GM18499 (cell line): ENCODE data around the gene NPTN.
"Not testable (repeated sequence)": the region's sequence is repeated elsewhere in the genome, so short reads cannot be mapped to it uniquely, and the experiment has no call there.

ENCODE experiments used
- ATAC-seq: cut with Tn5 transposase; IDR thresholded peaks from one replicate; pipeline ENCODE4 v1.9.1; 2021; ENCODE audit warnings: moderate number of reproducible peaks; ENCODE audit not compliant: insufficient read depth, unreplicated experiment

Gene NPTN

DNA sequence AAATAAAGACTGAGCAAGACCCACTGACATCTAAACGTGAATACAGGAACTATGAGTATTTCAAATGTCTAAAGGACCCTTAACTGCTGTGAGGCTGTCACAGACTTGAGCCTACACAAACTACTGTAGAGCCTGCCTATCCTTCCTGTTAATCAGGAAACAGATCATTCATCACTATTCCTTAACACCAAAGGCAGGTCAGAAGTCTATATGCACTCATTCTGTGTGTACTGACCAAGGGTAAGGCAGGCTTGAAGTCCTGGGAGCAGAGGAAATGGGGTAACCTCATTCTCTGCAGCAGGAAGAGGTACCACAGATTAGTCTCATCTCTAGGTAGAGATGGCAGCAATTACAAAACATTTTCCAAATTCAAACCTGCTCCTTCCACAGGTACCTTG, 30.7 kb downstream of the NPTN start:
- ATAC-seq: no peak

DNA sequence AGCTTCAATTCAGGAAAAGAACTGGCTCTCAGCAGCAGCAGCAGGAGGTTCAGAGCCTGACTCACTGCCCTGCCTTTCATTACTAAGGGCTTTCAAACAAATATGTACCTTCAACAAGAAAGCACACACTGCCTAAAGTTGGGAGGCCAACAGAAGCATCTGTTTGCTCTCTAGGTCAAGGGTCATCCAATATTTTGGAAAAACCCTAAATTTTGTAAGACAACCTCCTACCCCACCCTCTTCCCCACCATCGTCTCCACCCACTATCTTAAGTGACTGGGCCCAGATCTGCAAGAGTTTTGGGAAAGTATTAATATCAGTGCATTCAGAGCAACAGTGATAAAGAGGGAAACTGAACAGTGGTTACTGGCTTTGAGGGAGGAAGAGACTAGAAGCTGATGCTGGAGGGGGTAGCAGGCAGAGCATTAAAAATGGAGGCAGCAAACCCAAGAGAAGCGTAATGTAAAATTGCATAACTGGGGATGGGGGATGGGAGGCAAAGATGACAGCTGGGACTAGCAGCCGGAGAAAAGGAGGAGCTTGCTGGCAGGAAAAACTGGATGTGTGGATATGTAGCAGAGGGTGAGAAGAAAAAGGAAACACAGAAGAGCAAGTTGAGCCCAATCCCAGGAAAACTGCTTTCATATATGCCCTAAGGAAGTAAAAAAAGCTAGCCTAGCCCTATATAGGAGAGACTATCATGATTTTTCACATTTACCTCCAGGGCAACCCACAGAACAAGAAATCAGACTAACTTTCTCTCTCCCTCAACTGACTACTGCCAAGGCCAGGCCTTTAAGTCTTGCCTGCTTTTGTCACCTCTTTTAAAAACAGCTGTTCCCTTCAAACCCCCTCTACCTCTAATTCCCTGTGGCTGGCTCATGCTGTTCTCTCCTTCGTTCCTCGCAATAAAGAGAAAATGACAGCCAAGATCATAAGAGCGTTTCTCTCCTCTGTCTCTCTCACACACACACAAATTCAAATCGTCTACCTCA, 31.4 kb downstream of the NPTN start:
- no peak for ATAC-seq

DNA sequence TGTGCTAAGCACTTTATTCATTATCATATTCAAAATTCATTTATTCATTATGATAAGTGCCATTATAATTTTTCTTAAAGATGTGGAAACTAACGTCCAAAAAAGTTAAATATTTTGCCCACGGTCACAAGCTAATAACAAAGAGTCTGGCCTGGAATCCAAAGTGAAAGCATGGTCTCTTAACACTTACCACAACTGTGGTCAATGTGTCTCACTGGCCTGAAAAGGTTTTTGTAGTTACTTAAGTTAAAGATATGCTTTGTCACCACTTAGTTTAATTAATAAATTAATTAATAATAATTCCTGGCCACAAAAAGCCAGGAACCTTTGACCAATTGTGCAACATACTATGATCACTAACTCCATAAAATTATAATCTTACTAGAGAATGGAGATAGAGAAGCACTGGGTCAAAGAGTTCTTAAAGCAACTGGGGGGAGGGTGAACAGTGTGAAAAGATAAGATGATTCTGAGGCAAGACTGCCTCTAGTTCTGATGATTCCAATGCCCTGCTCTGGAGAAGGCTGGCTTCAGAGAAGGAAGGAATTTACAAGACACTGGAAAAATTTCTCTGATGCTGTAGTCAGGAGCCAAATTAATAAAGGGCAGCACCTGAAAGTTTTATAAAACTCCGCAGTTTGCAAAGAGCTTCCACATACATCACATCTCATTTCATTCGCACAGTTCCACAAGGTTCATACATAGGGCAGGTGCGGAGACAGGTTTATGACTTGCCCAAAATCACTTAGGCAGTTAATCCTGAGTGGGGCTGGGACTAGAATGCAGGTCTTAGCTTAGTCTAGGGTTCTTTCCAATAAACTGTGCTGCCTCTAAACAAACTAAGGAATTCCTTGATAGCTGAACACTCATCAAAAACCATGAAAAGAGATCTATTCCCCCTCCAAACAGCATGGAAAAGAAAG, 32.5 kb downstream of the NPTN start:
- no peak for ATAC-seq

DNA sequence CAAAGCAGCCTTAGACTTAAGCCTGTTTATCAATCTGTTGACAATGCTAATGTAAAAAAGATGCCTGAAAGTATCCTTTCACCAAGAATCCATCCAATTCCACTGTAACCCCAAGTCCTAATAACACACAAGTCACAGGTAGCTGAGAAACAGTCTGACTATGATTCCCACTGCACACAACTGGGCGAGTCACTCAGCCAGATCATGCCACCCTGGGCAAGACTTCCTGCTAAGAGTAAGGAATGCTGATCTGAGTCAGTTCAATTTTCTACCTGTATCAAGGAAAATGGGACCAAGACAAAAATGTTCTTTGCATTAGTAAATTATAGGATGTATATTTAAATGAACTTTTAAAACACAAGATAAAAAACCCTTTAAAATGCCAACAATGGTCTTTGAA, 33.3 kb downstream of the NPTN start:
- ATAC-seq: no peak

DNA sequence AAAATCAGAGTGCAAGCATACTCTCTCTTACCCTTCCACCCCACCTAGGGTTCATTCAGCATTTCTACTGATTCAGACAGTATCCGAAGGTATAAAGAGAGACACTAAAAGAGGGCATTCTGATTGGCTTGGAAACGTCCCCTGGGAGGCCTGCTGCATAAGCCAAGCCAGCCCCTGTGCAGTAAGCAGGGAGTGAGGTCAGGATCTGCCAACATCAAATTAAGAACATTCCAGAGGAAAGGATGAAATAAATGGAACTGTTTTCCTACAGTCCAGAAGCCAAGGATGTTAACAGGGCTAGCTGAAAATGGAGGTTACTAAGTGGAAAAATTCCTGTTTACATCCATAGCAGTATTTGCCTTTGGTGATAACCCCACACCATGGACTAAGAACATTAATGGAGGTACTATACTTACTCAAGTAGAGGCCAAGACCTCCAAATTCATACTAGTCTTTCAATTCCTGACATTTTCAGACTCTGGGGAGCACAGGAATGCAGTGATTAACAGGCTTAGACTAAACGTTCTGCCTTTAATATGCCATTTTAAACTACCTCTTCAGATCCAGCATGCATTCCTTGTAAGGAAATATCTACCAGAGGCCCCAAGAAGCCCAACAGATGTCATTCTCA, 34.5 kb downstream of the NPTN start:
- no peak for ATAC-seq

DNA sequence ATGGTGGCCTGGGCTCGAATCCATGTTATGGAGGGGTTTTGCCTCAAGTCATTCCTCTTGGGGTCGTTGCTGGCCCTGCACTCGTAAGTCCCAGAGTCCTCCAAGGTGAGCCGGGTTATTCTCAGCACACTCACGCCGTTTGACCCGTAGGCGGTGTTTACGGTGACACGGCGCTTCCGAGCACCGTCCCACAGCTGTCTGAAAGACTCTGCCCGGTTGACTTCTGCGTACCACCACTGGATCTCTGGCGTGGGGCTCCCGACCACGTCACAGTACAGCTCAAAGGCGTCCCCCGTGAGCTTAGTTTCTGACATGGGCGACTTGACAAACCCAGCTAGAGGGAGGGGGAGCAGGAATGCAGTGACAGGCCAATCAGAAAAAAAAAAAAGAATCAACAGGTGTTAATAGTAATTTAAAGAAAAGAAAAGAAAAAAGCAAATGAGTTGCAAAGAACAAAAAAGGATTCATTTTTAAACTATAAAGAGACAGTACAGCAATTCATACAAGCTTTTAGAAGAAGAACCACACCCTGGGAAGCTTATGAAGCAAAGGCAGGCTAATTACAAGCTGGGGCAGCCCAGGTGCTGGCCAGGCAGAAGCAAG, 36.1 kb downstream of the NPTN start:
- no peak for ATAC-seq

DNA sequence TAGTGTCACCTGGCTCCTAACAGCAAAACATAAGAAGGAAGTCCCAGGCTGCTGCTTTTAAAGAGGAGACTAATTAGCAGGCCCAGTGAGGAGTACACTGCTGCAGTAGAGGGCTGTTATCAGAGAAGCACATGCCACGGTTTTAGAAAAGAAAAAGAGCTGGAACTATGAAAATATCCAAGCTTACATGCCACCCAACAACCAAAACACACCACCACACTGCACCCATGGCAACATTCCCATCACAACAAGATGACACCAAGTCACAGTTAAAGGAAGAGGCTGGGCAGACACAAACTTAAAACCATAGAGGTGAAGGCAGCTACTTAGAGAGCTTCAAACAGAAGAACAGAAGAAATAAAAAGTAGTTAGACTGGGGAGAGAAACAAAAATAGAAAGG, 37.0 kb downstream of the NPTN start:
- ATAC-seq: no peak

DNA sequence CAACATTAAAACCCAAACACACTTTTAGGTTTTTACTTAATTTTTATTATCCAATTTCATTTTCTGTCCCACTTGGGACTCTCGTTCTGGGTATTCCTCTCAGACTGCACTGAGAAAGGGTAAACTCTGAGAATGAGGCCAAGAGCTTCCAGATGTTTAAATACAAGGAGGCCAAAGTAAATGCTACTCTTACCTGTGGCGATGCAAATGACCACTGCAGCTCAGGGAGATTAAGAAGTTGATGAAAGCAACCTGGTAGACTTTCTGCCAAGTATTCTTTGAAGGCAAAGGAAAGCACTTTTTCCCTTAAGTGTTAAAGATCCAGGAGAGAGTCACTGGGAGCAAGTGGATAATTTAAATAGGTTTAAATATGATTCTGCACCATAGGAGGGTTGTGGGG, 39.1 kb downstream of the NPTN start:
- no peak for ATAC-seq

DNA sequence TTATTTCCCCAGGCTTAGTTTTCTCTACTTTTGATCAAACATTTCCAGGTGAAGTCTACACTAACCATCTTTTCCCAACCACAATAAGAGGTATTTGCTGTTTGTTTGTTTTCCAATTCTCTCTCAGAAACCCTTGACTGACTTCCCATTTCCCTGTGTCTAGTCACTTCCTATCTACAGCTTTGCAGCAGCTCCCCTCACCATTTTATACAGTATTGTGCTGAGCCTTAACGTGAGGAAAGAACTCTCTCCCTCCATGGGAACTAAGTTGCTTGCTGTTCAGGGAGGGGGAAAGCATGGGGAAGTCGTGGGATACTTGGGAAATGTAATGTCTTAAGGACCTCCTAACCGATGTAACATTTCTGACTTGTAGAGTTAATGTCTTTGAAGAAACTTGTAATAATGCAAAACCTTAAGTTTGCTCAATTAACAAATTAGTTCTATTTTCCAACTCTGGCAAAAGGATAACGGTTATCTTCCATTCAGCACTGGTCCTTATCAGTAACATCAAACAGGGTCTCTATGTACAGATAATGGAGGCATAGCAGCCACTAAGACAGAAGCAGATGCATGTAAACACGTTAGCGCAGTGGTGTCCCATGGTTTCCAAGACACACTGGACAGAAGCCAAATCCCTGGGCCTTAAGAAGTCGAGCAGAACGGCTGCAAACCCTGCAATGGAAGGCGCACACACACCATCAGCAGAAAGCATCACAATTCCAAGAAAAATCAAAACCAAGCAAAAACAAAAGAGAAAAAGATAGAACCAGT, 39.7 kb downstream of the NPTN start:
- ATAC-seq: no peak

DNA sequence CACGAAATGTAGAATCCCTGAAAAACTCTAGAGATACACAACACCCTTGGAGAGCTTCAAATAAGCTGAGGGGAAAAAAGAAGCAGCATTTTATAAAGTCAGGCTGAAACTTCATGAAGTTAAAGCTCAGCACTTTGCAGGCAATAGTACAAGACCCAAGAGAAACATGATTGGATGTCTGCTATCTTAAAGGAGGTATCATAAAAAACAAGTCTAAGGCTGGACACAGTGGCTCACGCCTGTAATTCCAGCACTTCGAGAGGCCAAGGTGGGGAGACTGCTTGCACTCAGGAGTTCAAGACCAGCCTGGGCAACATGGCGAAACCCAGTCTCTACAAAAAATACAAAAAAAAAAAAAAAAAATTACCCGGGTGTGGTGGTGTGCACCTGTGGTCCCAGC, 42.9 kb downstream of the NPTN start:
- no peak for ATAC-seq

DNA sequence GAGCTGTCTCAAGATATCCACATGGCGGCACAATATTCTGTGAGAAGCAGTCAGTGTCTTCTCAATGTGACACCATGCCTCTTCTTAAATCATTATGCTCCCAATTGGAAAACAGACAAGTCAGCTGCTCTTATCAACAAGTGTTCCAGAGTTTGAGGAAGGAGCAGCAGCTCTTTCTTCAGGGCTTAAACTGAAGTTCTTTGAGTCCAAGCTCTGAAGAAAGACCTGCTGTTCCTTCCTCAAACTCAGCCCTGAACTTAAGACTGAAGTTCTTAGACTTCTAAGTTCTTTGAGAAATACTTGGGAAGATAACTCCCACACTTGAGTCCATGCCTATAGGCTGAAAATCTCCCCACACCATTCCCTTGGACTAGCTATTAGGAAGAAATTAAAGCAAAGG, 43.4 kb downstream of the NPTN start:
- ATAC-seq: no peak

DNA sequence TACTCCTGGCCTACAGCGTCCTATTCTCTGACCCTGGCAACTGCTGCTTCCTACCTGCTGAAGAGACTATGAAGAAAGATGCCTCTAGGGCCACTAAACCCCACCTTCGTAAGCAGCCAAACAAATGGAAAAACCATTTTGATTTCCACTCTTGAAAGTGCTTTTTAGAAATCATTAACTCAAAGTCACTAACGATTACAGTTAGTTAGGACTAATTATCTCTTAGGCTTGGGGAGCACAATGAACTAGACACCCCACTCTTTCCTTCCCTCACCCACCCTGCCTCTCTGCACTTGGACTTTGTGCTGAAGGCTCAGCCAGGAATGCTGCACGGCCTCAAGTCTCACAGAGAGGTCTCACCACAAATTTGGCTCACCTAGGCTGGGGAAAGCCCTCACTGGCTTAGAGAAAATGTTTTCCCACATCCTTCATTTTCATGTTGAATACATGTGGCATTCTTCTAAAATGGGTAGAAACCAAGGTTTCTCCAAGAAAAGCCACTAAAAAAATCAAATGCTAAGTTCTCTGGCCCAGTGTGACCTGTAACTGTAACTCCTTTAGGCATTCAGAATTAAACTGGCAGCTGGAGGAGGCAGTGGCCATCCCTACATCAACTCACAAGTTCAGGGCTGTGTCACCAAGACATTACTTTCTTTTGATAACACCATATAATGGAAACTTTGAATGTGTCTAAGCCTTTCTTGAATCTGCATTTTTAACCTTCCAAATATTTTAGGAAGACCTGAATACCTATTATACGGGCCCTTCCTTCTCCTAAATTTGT, 47.1 kb downstream of the NPTN start:
- no peak for ATAC-seq

DNA sequence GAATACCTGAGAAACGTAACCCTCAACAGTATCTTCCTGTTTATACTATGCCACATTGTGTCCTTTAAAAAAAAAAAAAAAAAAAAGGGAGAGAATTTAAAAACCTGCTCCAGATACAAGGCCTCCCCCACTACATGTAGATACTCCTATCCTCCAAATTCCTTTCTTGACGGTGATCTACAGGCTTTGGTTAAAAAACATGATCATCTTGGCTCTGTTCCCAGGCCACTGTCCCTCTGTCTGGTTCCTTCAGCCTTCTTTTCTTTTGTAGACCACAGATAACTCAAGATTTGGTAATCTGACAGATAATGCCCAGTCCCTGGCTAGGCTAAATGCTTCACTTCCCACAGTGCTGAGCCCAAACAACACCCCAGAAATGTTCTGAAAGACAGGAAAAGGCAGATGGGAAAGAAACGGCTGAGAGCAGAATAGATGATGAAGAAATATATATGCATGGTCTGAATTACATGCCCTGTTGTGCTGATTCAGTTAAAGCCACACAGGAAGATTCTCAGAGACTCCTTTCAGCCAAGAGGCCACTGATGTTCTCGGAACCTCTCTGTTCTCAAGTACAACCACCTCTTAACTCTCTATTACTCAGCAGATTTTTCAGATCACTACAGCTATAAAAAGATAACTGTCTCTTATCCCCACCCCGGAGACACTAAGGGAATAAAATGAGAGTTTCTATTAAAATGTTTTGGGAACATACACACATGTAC, 48.3 kb downstream of the NPTN start:
- no peak for ATAC-seq

DNA sequence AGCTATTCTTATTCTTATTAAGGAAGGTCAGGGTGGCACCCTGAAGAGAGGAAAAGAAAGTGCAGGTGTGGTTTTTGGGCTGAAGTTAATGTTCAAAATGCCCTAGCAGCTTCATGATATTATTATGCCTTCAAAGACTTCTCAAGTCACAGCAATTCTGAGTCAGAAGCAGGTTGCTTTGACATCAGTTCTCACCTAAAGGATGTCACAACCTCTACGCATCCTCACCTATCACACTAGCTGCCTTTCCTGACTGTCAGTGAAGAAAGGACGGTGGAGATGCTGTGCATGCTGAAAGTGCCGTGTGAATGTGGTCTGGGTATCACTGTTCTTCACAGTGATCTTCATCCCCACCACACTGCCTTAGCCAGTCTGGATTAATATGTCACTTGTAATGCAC, 49.6 kb downstream of the NPTN start:
- ATAC-seq: no peak

DNA sequence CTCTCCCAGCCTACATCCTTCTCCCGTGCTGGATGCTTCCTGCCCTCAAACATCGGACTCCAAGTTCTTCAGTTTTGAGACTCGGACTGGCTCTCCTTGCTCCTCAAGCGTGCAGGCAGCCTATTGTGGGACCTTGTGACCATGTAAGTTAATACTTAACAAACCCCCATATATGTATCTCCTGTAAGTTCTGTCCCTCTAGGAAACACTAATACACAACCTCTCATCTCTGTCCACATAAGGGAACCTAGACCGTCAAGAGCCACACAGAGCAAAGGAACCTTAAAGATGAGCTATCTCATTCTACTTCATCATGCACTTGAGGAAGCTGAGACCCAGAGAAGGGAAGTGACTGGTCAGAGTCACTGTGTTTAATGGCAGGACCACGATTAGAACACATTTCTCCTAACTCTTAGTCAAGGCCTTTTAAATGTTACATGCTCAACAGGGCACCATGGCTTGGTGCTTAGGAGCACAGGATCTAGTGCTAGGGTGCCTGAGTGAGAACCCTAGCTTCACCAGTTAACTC, 50.3 kb downstream of the NPTN start:
- no peak for ATAC-seq

DNA sequence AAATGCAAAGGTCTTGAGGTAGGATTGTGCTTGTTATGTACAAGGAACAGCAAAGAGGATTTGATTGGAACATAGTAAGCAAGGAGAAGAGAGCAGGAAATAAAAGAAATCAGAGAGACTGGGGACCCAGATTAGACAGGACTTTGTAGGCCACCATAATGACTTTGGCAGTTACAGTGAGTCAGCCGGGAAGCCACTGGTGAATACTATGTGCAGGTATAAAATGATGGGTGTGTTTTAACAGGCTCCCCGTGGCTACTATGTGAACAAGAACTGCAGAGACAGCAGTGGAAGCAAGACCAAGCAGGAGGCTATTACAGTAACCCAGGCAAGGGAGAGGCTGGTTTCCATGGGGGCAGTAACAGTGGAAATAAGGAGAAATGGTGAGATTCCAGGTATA, 55.2 kb downstream of the NPTN start:
- no peak for ATAC-seq

DNA sequence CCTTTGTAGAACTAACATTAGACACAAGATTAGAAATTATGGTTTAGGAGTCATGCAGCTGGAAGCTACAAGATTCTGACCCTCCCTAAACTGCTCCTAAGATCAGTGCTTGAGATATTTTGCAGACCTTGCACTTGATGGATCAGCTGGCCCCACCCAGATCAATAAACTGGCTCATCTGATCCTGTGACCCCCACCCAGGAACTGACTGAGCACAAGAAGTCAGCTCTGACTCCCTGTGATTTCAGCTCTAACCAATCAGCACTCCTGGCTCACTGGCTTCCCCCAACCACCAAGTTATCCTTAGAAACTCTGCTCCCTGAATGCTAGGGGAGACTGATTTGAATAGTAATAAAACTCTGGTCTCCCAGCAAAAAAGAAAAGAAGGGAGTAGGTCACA, 55.6 kb downstream of the NPTN start:
- ATAC-seq: not testable (repeated sequence)

DNA sequence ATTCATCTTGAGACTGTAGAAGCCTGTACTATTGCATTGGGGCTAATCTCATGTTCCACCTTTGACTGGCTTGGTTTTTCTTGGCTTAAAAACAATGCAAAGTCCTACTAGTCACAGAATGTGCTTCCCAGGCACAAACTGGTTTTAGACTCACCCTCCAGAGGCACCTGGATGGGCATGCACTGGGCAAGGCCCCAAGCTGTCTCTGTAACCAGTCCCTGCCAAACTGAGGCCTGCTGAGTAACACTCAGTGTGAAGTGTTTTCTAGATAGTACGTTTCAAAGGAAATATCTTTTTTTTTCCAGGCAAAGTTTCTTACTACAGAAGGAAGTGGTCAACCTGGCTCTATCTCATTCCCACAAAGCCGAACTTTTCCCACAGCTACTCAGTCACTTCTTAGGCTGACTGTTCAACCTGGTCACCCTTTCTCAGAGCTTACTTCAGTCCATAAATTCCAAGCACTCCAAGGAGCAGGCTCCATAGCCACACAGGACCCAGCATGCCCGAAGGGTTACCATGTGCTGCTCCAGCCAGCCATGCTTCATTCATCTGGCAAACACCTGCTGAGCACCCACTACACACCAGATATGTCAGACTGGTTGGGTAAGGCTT, 57.4 kb downstream of the NPTN start:
- ATAC-seq: no peak
